D721Med (cell line): ENCODE data around the gene ARL2BP.

Experiments used
- DNase-seq: peaks from one replicate; pipeline ENCODE4 v3.0.0; 2011; ENCODE audit warnings: low spot score; ENCODE audit not compliant: insufficient read length
- FAIRE-seq: peaks from 2 replicates; lab custom pipeline; 2011; peaks lifted over from hg19 to GRCh38; lab: Jason Lieb, UNC
- TF ChIP-seq, protein P1 (sequence below): IDR thresholded peaks from 2 replicates; pipeline ENCODE4 v1.5.1; 2012; ENCODE audit warnings: mild to moderate bottlenecking, control low read depth; ENCODE audit not compliant: insufficient read depth; ENCODE audit errors: missing control alignments

ARL2BP gene

GRCh38 chr16:57258226-57258909 lies 13.3 kb downstream of the ARL2BP start:
- FAIRE-seq (no peak), DNase-seq (no peak)
- TF ChIP-seq, protein P1, sequence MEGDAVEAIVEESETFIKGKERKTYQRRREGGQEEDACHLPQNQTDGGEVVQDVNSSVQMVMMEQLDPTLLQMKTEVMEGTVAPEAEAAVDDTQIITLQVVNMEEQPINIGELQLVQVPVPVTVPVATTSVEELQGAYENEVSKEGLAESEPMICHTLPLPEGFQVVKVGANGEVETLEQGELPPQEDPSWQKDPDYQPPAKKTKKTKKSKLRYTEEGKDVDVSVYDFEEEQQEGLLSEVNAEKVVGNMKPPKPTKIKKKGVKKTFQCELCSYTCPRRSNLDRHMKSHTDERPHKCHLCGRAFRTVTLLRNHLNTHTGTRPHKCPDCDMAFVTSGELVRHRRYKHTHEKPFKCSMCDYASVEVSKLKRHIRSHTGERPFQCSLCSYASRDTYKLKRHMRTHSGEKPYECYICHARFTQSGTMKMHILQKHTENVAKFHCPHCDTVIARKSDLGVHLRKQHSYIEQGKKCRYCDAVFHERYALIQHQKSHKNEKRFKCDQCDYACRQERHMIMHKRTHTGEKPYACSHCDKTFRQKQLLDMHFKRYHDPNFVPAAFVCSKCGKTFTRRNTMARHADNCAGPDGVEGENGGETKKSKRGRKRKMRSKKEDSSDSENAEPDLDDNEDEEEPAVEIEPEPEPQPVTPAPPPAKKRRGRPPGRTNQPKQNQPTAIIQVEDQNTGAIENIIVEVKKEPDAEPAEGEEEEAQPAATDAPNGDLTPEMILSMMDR: no peak

- TF ChIP-seq, protein P1: no peak
- FAIRE-seq: no peak
- no peak for DNase-seq
Measured at GRCh38 chr16:57258910-57259475, 13.9 kb downstream of the ARL2BP start.

DNA sequence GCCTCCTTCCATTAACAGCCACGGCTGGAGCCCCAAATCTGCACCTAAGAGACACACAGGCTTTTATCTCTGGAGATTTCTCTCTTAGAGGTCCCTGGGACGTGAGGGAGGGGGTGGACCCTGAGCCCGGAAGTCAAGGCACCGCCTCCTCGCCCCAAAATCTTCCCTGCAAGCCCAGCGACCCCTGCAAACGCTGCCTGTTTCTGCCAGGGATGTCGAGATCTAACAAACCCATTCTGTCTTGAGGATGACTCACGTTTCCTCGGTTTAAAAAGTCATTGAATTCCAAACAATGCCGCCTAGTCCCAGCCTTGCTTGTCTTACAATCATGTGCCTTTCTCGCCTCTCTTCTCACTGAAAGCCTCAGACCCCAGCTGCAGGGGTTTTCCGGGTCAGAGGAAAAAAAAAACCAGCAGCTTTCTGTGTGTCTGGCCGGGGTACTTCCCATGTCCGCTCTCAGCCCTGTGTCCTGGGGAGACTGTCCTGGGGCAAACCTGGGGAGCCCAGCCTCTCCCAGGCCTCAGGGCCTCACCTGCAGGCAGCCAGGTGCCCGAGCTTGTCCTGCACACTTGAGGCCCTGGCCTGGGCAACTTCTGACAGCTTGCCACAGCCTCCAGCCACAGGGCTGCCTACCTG lies 15.4 kb downstream of the ARL2BP start:
- DNase-seq (no peak), FAIRE-seq (no peak)
- TF ChIP-seq, protein P1: no peak

- DNase-seq (no peak), FAIRE-seq (no peak)
- TF ChIP-seq, protein P1: no peak
Measured at GRCh38 chr16:57261806-57262205, 16.7 kb downstream of the ARL2BP start.

DNA sequence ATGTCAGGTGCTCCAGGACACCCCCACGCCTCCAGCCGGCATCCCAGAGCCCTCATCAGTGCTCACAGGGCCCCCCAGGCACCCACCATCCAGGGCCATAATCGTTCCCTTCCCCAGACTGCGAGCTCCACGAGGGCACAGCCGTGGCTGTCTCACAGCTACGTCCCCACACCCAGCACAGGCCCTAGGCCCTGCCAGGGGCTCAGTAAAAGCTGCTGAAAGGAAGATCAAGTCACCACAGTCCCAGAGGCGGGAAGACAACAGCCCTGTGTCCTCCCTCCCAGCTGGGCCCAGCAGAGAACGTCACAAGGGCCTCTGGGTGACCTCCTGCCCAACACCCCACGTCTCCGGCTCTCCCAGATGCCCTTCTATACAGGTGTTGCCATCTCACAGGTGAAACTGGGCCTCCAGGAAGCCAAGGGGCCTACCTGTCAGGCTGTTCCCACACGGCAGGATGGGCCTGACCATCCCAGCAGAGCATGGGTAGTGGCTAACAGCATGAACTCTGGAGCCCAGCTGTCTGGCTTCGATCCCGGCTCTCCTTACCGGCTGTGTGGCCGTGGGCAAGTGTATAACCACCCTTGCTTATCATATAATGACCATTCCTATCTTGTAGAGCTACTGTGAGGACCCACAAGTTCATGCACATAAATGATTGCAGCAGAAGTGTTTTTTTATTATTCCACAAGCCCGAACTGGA lies 17.9 kb downstream of the ARL2BP start:
- FAIRE-seq: no peak
- TF ChIP-seq, protein P1: no peak

GRCh38 chr16:57263541-57264351 lies 18.7 kb downstream of the ARL2BP start:
- FAIRE-seq: no peak
- TF ChIP-seq, protein P1: no peak
- DNase-seq: no peak

More for the DNA sequence above, 17.9 kb downstream of the ARL2BP start:
- DNase-seq: no peak
